HG03025 (cell line): ENCODE measurements around the gene FAM180A.
"Not testable (repeated sequence)": the region's sequence is repeated elsewhere in the genome, so short reads cannot be mapped to it uniquely, and the experiment has no call there.

Source experiments
- ATAC-seq: cut with Tn5 transposase; IDR thresholded peaks from one replicate; pipeline ENCODE4 v1.9.1; 2021; ENCODE audit warnings: mild to moderate bottlenecking, moderate library complexity; ENCODE audit not compliant: unreplicated experiment, low FRiP score

FAM180A gene

GRCh38 chr7:135715055-135715522, 33.5 kb downstream of the FAM180A start:
- ATAC-seq = no peak

GRCh38 chr7:135714534-135715009, 34.0 kb downstream of the FAM180A start:
- ATAC-seq = no peak

GRCh38 chr7:135713836-135714470, 34.7 kb downstream of the FAM180A start:
- no peak for ATAC-seq

- no peak for ATAC-seq
These were observed 35.8 kb downstream of the FAM180A start for GRCh38 chr7:135712796-135713195.

GRCh38 chr7:135712182-135712782, 36.3 kb downstream of the FAM180A start:
- no peak for ATAC-seq

GRCh38 chr7:135711139-135711469, 37.5 kb downstream of the FAM180A start:
- no peak for ATAC-seq

- ATAC-seq = no peak
These were observed 38.0 kb downstream of the FAM180A start for GRCh38 chr7:135710417-135711138.

- no peak for ATAC-seq
These were observed 39.1 kb downstream of the FAM180A start for GRCh38 chr7:135709508-135709907.

GRCh38 chr7:135708041-135708440, 40.6 kb downstream of the FAM180A start:
- ATAC-seq = no peak

GRCh38 chr7:135707570-135707966, 41.0 kb downstream of the FAM180A start:
- no peak for ATAC-seq

- ATAC-seq = no peak
These were observed 41.6 kb downstream of the FAM180A start for GRCh38 chr7:135706858-135707569.

GRCh38 chr7:135706038-135706742, 42.4 kb downstream of the FAM180A start:
- no peak for ATAC-seq

GRCh38 chr7:135704698-135705097, 43.9 kb downstream of the FAM180A start:
- no peak for ATAC-seq

- ATAC-seq = no peak
These were observed 44.5 kb downstream of the FAM180A start for GRCh38 chr7:135704074-135704473.

- no peak for ATAC-seq
These were observed 51.1 kb downstream of the FAM180A start for GRCh38 chr7:135697276-135698049.

GRCh38 chr7:135693558-135693957, 55.1 kb downstream of the FAM180A start:
- ATAC-seq = no peak

GRCh38 chr7:135692606-135693005, 56.0 kb downstream of the FAM180A start:
- ATAC-seq = not testable (repeated sequence)

- no peak for ATAC-seq
These were observed 56.6 kb downstream of the FAM180A start for GRCh38 chr7:135692055-135692454.

- no peak for ATAC-seq
These were observed 58.0 kb downstream of the FAM180A start for GRCh38 chr7:135690566-135690965.

GRCh38 chr7:135687466-135687865, 61.1 kb downstream of the FAM180A start:
- ATAC-seq = no peak
